Neural cell (in vitro differentiated cells): Measurements from ENCODE around the gene HIPK1.

ENCODE experiments used
- EZH2 ChIP-seq: fragments of 200-600, 300-800 bp; shearing (Covaris generic), sonication (generic); IDR thresholded peaks from 2 replicates; pipeline ENCODE4 v1.6.1; 2014; ENCODE audit warnings: antibody characterized with exemption, low read length, borderline replicate concordance, mild to moderate bottlenecking; ENCODE audit not compliant: insufficient read depth, poor library complexity, severe bottlenecking
- POLR2AphosphoS5 ChIP-seq: IDR thresholded peaks from 2 replicates; pipeline ENCODE4 v1.6.1; 2012
- REST ChIP-seq: IDR thresholded peaks from 2 replicates; pipeline ENCODE4 v1.6.1; 2012; ENCODE audit warnings: borderline replicate concordance
- SMC3 ChIP-seq: fragments of 450-650 bp; conservative IDR thresholded peaks from 2 replicates; pipeline ENCODE4 v1.6.1; 2014; ENCODE audit warnings: antibody characterized with exemption, mild to moderate bottlenecking, moderate library complexity; ENCODE audit not compliant: poor library complexity
- TF ChIP-seq, protein P1 (sequence below): fragments of 450-650 bp; IDR thresholded peaks from 2 replicates; pipeline ENCODE4 v1.5.1; 2014; ENCODE audit warnings: antibody characterized with exemption, mild to moderate bottlenecking, moderate library complexity; ENCODE audit not compliant: poor library complexity, severe bottlenecking

DNA sequence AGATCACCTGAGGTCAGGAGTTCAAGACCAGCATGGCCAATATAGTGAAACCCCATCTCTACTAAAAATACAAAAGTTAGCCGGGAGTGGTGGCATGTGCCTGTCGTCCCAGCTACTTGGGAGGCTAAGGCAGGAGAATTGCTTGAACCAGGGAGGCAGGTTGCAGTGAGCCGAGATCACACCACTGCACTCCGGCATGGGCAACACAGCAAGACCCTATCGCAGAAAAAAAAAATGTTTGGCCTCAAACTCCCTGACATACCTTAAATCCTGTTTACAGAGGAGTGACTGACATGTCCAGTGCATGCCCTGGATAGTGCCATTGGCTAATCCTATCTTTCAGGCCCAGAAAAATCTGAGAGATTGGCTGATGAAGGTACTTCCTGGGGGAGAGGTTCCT, 12.2 kb upstream of the HIPK1 start:
- no peak for TF ChIP-seq POLR2AphosphoS5
- TF ChIP-seq, protein P1, sequence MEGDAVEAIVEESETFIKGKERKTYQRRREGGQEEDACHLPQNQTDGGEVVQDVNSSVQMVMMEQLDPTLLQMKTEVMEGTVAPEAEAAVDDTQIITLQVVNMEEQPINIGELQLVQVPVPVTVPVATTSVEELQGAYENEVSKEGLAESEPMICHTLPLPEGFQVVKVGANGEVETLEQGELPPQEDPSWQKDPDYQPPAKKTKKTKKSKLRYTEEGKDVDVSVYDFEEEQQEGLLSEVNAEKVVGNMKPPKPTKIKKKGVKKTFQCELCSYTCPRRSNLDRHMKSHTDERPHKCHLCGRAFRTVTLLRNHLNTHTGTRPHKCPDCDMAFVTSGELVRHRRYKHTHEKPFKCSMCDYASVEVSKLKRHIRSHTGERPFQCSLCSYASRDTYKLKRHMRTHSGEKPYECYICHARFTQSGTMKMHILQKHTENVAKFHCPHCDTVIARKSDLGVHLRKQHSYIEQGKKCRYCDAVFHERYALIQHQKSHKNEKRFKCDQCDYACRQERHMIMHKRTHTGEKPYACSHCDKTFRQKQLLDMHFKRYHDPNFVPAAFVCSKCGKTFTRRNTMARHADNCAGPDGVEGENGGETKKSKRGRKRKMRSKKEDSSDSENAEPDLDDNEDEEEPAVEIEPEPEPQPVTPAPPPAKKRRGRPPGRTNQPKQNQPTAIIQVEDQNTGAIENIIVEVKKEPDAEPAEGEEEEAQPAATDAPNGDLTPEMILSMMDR = no peak
- TF ChIP-seq REST = no peak
- TF ChIP-seq SMC3 = no peak
- TF ChIP-seq EZH2 = no peak
